ENCODE measurements around the gene SEZ6L.

DNA sequence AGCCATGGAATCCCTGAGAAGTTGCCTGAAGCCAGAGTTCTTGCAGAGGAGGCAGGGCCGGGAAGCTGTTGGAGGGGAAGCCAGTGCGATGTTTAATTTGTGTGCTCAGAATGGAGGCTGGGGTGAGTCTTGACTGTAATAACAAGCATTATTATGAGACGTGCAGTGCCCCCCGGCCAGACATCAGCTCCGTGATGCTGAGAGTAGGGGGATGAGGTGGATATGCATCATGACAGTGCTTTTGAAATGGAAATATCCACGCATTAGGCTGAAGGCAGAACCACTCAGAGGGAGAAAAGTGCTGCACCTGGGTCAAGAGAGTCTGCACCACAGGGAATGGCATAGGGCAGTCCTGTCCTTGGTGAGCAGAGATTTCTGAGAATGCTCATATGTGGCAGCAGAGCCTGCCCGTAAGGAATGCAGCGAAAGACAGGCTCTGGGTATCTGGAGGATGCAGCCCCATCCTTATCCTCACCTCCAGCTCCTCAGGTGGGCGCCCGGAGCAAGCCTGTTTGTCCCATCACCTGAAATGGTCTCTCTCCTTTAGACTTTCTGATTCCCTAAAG, 37.6 kb upstream of the SEZ6L start:
- TF ChIP-seq, protein P1, sequence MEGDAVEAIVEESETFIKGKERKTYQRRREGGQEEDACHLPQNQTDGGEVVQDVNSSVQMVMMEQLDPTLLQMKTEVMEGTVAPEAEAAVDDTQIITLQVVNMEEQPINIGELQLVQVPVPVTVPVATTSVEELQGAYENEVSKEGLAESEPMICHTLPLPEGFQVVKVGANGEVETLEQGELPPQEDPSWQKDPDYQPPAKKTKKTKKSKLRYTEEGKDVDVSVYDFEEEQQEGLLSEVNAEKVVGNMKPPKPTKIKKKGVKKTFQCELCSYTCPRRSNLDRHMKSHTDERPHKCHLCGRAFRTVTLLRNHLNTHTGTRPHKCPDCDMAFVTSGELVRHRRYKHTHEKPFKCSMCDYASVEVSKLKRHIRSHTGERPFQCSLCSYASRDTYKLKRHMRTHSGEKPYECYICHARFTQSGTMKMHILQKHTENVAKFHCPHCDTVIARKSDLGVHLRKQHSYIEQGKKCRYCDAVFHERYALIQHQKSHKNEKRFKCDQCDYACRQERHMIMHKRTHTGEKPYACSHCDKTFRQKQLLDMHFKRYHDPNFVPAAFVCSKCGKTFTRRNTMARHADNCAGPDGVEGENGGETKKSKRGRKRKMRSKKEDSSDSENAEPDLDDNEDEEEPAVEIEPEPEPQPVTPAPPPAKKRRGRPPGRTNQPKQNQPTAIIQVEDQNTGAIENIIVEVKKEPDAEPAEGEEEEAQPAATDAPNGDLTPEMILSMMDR (IDR thresholded peaks at IDR 0.05; ENCODE audit: low read depth, low read length, poor library complexity, severe bottlenecking), result no peak
- TF ChIP-seq EZH2phosphoT487 (IDR thresholded peaks at IDR 0.05; ENCODE audit: borderline replicate concordance, low read length), result no peak
